SIG-M5 (cell line): ENCODE results near the gene CHN1.

Source experiments
- DNase-seq: peaks from one replicate; lab custom pipeline; 2025; lab: John Stamatoyannopoulos, UW

Gene CHN1

DNA sequence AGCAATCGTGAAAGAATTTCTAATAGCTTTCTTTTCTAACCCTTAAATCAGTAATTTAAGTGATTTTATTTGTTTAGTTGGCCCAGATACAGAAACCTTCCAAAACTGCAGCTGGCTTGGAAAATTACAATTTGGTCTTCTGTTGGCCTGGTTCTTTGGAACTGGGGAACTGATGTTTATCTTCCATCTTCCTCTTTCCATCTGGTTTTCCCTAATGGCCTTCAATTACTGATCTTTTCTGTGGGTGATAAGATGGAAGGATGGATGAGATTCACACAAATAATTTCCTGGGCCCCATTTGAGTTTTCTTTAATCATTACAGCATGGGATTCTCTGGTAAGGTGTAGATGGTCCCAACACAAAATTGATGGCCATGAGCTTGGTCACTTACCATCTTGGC, 134.4 kb downstream of the CHN1 start:
- DNase-seq, result no peak

DNA sequence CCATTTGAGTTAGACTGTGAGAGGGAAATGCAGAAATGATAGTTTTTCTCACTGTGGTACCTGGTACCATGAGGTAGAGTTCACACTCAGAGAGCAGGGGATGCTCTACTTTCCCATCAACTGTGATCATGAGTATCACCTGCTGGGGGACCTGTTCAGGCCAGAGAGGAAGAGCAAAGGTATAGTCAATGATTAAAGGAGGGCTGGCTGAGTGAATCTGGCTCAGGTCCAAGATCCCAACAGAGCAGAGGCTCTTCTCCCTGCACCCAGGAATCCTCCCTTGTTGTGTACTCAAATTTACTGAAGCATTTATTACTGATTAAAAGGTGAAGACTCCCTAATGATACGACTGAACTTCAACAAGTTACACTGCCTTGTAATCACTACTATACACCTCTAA, 136.3 kb downstream of the CHN1 start:
- no peak for DNase-seq

DNA sequence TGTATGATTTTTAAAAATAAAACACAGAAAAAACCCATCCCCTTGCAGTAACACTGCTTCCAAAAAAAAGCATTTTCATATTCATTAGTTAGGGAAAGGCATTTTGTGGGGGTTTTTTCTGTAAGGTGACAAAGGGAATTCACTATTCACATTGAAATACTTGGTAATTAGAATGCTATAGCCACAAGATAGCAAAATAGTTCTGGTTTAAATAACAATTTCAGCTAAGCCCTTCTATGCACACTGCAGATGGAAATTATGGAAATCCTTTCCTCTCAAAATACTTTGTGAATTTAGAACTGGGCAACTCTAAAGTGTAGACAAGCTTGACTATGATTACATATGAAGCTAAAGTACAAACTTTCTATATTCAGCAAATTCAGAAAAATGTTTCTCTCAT, 138.8 kb downstream of the CHN1 start:
- no peak for DNase-seq

DNA sequence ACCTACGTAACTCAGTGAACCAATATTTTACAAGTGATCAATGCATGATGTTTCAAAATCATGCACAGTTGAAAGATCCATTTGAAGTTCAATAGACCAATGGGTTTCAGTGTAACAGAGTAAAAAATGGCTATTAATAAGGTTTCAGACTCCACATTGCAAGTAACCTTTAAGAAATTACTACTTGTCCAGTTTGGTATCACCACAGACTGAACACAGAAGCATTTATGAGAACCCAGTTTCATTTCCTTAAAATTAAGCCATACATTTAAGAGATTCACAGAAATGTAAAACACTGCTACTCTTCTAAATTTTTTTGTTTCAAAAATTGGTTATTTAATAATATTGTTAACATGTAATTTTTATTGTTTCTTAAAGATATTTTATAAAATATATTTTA, 142.0 kb downstream of the CHN1 start:
- DNase-seq, result no peak

DNA sequence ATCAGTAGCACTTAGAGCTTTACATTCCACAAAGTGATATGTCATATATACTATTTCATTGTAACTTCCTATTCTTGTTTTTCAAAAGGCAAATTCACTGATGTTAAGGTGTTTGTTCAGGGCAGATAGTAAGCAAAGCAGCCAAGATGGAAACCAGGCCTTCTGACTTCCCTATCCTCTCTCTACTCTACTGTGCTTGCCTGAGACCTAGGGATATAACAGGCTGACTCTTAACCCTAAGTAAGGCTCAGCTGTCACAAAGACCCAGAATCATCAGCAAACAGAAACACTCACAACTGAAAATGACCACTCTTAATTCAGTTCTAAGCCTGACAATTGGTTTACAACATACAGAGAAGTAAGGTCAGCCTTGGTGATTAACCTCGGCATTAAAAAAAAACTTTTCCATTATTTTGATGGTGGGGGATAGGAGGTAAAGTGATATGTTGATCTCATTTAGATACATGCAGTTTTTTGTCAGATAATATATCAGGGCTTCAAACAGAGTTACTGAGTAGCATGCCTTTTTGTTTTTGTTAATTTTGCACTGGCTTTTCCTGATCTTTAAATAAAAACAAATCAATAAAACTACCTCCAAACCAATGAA, 145.5 kb downstream of the CHN1 start:
- no peak for DNase-seq

DNA sequence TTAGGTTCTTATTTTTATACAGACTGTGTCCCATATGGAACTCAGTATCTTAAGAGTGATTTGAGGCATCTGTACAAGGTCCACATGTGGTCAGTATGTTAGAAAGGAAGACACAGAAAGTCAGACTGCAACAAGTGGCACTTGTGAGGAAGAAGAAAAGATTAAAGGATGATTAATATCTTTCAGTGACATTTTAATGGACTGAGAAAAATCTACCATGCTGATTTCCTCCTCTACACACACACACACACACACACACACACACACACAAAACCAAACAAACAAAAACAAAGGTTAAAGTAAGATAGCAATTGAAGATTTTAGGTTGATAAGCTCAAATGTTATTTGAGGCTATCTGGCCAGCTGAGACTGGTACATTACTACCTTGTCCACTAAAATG, 146.4 kb downstream of the CHN1 start:
- DNase-seq, result no peak

DNA sequence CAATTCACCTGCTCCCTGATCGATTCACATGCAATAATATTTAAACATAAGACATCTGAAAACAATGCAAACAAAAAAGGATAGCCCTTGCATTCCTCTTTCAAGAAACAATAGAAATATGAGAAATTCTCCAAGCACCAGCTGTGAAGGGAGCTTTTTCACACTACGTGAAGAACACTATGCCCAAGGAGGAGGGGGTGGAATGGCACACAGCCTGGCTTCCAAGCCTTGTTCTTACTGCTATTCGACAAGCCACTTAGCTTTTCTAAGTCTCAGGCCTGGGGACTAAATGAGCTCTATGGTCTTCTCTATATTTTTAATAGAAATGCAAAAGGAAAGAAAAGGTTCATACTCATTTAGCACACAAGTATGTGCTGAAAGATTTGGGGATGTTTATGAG, 148.7 kb downstream of the CHN1 start:
- no peak for DNase-seq

DNA sequence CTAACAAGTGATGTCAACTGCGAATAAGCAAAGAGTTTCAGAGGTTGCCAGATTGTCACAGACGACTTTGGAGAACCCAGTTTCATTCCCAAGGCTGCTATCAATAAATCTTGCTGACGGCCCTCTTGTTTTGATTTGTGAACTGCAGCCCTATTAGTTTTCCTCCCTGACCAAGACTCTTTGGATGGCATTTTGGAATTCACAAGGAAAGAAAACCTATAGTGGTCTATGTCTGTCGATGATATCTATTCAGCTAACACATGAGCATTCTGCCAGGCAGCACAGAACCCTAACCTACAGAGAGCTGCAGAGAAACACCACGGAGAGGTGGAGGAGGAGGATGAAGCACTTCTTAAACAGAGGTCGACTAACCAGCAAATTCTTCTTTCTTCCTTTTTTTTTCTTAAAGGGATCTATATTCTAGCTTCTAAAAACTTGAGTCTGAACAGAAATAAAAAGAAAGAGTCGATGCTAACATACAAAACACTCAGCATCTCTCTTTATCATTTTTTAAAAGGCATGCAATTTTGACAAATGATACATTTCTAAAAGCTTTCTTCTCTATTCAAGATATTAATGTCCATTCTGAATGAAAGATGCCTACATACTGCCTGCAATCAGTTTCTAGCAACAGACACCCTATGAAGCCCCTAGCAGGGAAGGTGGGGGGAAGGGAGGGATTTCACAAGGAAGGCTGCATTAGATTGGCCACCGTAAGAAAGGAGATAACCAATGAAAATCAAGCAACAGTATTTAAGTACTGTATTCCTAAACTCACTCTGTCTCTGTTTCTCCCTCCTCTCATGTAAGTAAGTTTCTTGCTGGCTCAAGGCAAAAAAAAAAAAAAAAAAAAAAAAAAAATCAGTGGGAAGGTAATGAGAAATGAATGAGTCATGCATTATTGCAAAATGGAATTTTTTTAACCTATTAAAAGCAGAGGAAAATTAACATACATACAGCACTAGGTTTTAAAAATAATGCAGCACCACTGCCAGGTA, 157.9 kb downstream of the CHN1 start:
- no peak for DNase-seq

DNA sequence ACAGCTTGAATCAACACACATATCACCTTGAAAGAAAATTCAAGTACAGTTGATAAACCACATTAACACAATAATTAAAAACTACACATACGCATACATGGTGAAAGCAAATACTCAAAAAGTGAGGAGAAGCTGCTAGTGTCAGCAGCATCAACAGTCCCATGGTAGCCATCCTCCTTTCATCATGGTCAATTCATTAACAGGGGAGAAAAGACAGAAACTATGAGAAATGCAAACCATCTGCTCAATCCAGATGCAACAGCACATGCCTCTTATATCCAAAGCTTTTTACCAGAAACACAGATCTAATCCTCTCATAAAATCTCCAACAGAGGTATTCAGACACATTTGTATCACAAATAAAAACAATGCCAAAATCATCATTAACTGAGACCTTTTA, 159.0 kb downstream of the CHN1 start:
- no peak for DNase-seq

DNA sequence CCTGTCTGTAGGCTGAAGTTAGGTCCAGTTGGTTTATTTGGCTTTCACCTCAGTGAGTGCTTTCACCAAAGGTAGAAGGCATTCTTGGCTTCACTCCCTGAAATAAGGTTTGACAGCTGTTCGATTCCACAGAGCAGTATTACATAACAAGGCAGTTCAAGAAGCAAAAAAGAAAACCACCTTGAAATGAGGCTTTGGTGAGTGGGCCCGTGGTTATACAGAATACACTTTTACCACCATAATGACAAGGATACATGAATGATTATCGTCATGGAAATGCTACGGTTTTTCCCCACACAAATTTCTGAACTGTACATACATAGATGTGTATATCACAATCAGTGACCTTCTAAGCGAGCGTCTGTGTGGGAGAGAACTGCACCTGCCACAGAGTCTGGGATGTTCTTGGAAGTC, 160.9 kb downstream of the CHN1 start:
- DNase-seq, result no peak

DNA sequence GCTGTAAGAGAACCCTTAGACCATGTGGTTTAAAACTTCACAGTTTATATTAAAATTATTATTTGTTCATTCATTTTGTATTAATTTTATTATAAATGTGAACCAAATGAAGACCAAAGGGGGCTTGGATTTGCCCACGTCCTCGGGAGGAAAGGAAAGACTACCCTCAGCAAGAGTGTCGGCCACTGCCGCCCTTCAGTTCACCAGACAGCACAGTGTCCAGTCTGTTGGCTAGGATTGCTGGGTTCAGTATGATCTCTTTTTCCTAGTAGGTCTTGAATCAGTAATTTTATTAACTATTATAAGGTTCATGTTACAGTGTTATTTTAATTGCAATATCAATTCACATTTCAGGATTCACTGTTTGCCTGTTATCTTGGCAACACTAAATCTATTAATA, 162.7 kb downstream of the CHN1 start:
- DNase-seq, result no peak

DNA sequence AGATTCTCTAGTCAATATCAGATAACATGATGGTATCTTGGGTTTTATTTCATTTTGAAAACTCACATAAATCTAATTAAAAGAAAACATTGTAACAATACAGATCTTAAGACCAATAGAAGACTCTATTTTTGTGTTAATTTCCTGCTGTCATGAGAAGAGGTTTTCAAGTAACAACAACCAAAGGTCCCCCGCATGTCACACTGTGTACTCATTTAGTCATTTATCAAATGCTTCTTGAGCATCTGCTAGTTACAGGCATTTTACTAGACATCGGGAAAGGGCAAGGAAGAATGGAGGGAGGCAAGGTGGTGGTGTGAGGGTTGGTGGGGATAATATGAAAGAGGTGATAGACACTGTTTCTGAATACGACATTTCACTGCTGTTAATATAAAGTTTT, 163.2 kb downstream of the CHN1 start:
- no peak for DNase-seq

DNA sequence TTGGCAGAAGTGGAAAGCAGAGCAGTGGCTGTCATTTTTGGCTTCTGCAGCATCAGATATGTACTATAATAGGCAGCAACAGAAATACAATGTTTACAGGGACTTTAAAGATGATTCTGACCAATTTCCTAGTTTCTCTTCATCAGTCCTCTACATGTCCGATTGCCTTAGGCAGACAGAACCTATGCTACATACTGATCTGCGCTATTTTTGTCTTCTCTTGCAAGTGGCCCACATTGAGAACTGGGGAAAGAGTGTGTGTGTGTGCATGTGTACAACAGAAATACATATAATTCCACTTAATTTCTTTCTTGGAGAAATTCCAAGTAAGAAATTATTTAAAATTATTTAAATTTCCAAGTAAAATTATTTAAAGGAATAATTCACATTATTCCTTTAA, 163.8 kb downstream of the CHN1 start:
- no peak for DNase-seq

DNA sequence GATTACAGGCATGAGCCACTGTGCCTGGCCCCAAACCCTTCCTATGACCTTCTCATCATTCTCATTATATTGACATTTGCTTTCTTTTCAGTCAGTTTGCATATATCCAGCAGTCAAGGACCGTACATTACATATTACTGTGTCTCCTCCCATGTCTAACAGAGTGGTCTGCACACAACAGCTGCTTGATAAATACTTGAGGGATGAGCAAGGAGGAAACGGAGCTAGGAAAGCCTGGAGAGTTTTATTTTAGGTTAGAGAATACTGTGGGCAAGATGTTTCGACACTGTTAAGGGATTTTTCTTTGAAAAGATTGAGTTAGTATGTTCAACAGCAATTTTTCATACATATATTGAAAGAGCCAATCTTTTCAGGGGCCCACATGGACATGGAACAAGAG, 164.7 kb downstream of the CHN1 start:
- DNase-seq, result no peak

DNA sequence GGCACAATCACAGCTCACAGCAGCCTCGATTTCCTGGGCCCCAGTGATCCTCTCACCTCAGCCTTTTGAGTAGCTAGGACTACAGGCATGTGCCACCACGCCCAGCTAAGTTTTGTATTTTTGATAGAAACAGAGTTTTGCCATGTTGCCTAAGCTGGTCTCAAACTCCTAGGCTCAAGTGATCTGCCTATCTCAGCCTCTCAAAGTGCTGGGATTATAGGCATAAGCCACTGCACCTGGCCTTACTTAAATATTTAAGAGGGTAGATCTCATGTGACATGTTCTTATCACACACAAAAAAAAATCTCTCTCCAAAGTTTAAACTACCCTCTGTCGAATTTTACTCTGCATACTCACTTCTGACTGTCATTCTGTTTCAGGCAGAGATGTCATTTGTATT, 165.5 kb downstream of the CHN1 start:
- DNase-seq, result no peak

DNA sequence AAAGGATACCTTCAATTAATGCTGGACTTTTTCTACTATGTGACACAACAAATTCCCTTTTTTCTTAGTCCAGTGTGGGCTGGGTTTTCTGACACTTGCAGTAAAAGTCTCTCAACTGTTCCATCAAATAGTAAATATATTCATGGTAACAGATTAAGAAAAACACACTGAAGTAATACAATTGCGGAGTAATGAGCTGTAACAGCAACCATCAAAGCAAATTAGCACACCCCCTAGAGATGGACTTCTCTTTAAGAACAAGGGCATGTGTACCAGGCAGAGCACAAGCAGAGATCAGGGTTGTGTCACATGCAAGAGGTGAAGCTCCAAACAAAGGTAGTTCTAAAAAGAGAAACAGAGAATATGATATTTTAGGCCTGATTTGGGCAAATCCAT, 168.2 kb downstream of the CHN1 start:
- DNase-seq, result no peak

DNA sequence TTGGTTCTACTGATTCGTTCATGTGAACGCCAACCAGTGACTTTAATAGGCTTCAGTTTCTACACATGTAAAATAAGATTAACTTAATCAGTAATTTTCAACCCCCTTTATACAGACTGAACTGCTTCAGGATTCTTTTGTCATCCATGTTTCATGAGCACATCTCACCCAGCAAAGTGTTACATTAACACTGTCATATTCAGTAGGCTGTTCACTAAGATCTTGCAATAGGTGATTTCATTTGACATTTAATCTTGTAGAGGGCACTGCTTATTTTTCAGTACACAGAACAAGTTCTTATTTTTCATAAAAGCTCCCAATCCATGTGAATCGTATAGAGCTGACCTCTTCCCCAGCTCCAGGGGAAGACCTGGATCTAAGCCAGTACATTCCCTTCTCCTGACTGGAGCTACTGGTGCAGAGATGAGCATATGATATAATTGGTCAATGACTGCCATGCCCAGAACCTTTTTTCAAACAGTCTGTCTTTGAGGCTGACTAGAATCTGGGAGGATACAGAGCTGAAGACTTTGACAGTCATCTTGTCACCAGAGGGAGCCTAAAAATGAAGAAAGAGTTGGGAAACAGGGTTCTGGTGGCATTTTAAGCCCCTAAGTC, 168.7 kb downstream of the CHN1 start:
- DNase-seq, result no peak

DNA sequence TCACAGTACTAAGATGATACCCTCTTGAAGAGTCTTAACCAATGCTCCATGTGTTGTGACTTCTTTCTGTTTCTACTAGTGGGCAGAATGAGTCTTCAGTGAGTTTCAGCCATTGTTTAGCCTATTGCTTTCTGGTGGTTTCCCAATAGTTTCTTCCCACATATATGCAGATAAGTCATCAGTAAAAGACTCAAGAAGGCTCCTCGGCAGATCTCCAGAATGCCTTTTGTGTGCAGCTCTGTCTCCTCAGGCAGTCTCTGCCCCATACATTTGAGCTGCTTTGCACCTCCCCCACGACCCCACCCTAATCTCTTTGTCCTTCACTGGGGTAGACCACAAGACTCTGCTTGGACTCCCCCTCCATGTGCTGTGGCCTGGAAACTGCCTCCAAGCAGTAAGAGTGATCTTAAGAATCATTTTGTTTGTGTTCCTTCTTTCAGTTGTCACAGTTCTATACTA, 169.4 kb downstream of the CHN1 start:
- DNase-seq, result no peak

DNA sequence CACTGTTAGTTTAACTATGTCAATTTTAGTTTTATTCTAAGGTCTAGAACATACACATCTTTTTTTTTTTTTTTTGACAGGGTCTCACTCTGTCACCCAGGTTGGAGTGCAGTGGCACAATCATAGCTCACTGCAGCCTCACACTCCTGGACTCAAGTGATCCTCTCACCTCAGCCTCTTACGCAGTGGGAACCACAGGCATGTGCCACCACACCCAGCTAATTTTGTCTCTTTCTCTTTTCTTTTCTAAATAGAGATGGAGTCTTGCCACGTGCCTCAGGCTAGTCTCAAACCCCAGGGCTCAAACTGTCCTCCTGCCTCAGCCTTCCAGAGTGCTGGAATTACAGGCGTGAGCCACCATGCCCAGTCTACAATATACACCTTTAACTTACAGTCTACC, 171.4 kb downstream of the CHN1 start:
- no peak for DNase-seq

DNA sequence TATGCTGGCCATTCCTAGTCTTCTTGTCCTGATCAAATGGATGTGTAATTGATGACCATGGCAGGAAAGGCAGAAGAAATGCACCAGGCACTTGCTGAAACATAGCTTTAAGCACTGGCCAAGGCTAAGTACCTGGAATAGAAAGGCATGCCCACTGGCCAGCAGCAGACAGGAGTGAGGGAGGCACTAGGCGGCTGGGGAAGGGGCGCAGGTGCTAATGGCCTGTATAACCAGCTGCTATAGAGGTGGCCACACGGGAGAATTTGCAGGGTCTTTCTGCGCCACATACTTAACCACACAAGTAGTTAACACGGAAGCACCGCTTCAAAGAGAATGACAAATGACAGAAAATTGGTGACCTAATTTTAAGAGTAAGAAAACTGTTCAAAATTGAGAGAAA, 174.6 kb downstream of the CHN1 start:
- DNase-seq, result no peak

DNA sequence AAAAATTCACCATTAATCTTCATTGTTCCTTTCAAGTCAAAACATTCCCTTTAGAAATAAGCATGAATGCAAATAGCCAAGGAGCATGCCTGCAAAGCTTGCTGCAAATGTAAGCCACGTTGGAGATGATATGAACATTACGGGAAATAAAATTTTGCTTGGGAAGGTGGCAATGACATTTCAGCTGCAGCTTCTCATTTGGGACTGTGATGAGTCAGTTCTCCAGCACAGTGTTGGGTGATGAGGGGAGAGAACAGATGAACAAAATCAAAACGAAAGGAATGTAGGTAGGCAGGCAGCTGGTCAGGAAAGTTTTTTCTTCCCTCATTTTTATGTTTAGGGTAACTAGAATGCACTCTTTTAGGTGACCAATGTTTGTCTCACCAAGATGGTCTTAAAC, 175.6 kb downstream of the CHN1 start:
- no peak for DNase-seq

DNA sequence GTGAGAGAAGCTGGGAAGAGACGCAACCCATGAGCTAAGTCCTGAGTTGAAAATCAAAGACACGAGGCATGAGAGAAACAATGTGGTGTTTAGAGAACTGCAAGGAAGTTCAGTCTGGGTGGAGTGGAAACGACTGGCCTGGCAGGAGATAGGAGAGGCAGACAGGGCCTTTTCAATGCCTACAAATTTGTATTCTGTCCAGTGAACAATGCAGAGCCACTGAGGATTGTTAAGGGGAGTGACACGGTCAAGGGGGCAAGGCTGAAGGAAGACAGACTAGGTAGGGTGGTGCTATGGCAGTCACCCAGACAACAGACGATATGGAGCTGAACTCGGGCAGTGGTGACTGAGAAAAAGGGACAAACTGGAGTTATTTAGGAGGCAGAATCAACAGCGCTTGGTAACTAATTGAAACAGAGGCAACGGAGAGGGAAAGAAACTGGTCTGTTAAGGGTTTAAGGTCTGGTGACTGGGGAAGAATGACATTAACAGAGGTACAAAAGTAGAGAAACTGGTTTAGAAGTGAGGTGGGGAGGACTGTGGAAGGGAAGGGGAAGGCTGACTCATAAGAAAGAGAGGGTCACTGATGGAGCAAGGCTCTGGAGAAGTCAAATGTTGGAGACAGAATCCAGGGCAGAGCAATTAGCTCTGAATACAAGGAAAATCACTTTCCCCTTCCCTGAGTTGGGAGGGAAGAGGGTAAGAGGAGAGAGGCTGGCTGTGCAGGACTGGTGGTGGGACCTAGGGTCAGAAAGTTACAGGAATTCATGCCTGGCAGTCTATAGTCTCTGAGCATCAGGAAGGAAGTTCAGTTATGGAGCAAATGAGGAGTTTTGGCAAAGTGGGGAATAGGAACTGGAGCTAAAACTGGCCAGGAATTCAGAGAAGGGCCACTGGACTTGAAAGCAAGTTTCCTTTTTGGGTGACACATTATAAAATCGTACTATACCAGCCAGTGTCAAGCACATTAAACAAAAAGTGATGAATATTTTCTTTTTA, 177.5 kb downstream of the CHN1 start:
- no peak for DNase-seq
